Measurements from ENCODE around the gene CFAP251.
"Not testable (repeated sequence)": the region's sequence is repeated elsewhere in the genome, so short reads cannot be mapped to it uniquely, and the experiment has no call there.

Gene CFAP251

GRCh38 chr12:122028905-122029560, 110.6 kb downstream of the CFAP251 start:
- no peak for DNase-seq

DNA sequence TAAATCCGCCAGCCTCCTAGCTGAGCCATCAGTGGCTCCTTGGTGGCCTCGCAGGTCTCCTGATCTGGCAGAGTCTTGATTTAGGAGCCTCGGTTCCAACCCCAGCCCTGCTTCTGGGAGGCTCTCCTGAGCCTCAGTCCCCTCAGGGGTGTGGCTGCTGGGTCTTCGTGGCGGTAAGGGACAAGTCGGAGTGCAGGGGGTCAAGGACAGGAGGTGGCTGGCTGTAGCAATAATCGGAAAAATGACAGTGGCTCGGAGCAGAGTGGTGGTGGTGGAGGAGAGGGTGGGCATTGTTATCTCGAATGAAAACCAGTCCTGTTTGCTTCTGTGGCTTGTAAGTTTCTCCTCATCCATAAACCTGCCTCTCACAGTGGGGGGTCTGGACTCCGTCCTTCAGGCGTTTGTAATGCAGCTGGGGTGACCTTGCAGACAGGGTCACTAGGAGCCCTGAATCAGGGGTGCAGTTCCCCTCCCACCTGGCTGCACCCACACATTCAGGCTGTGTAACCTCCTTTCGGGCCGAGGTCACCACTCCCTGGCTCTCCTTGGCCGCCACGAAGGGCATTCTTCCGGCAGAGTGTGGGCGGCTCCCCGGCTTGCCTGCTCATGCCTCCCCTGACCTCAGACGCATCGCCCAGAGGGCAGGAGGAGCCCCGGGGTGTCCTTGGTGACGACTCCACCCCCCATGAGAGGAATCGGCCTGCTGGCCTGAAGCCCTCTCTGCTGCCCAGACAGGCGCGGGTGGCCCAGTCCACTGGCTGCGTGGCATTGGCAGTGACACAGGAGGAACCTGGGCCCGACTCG, 111.4 kb downstream of the CFAP251 start:
- no peak for DNase-seq

DNA sequence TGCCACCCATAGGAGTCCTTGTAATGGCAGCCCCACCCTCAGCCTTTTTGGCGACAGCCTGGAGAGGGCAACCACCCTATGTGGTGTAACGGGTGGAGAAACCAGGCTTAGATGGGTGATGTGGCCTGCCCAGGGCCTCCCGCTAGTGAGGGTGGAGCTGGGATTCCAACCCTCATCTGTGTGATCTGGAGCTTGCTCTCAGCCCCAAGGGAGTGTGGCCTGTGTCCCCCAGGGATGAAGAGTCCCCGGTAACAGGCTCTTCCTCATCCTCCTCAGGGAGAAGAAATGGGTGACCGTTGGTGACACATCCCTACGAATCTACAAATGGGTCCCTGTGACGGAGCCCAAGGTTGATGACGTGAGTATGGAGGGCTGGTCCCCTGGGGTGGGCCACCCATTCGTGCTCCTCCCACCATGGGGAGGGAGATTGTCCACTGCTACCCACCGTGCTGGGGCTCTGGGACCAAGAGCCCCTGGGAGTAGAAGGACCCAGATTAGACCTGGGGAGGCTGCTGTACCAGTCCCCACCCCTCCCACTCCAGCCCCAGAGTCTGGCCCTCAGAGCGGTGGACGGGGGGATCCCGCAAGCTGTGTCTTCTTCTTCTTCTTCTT, 112.1 kb downstream of the CFAP251 start:
- DNase-seq: no peak

DNA sequence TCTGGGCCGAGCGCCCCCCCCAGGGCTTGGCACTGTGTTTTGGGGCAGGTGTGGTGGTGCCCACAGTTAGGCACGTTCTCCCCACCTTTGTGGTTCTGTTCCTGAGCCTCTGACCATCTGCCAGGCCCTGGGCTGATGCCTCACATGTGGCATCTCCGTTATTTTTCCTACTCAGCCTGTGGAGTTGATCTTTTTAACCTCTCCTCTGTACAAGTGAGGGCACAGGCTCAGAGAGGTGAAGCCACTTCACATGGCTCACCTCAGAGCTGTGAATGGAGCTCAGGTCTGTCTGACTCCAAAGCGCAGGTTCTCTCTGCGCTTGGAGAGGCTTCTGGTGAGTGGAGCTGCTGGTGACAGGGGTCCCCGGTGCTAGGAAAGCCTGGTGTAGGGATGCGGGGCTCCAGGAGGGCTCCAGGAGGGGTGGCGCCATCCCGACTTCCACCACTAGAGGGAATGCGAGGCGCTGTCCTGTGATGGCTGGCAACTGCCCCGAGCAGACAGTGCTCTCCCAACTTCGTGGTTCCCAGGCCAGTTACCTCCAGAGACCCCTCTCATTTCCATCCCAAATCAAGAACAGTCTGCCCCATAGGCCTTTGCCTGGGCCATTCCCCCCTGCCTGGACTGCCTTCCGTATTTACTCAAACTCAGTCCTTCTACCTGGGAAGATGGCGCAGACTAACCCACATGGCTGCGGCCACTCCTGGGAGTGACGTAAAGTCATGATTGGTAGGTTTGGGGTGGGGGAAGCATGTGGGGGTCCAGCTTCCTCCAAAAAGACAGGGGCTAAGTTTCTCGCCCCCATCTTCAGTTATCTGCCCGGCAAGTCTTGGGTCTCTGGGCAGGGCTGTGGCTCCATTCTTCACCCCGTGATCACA, 113.2 kb downstream of the CFAP251 start:
- no peak for DNase-seq

- no peak for DNase-seq
Observed at GRCh38 chr12:122032580-122032979, 114.2 kb downstream of the CFAP251 start.

- no peak for DNase-seq
Observed at GRCh38 chr12:122035292-122035691, 116.9 kb downstream of the CFAP251 start.

- no peak for DNase-seq
Observed at GRCh38 chr12:122036153-122036552, 117.8 kb downstream of the CFAP251 start.

- no peak for DNase-seq
Observed at GRCh38 chr12:122040579-122041386, 122.4 kb downstream of the CFAP251 start.

GRCh38 chr12:122041458-122041857, 123.1 kb downstream of the CFAP251 start:
- DNase-seq: not testable (repeated sequence)

DNA sequence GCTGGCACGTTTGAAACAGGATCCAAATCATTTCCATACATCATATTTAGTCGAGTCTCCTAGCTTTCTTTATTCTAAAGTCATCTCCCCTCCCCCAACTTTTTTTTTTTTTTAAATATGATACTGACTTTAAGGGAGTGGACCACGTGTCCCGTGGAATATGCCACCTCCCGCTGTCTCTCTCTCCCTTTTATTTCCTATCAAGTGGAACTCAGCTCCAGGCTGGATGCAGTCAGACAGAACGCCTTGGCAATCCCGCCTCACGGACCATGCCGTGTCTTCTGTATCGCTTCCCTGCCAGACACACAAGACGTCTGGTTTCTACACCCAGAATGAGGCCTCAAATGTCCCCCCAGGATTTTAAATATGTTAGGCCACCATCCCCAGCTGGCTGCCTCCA, 124.5 kb downstream of the CFAP251 start:
- DNase-seq: no peak

- no peak for DNase-seq
Observed at GRCh38 chr12:122043476-122043875, 125.1 kb downstream of the CFAP251 start.

DNA sequence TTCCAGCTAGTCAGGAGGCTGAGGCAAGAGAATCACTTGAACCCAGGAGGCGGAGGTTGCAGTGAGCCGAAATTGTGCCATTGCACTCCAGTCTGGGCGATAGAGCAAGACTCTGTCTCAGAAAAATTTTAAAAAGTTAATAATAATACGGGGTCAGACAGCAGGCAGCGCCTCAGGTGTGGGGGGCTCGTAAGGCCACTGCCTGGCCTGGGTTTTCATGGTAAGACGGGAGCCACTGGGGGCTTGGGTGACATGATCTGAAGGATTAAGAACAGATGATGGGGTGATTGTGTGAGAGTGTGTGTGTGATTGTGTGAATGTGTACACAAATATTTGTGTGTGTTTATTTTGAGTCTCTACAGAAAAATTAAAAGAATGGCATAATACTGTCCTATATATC, 126.9 kb downstream of the CFAP251 start:
- DNase-seq: no peak

DNA sequence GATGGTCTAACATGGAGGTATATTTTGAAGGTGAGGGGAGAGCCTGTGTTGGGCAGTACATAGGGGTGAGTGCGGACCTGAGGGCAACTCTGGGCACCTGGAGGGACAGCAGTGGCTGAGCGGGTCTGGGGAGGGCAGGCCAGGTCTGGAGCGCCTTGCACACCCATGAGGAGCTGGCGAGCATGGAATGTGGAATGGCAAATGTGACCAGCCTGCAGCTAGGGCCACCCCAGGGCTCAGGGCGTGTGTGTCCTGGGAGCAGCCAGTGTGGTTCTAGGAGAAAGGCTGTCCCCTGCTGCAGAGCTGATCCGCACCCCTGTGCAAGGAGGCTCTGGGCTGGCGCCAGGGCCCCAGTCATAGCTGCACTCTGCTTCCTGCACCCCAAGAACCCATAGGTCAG, 127.8 kb downstream of the CFAP251 start:
- DNase-seq: no peak

DNA sequence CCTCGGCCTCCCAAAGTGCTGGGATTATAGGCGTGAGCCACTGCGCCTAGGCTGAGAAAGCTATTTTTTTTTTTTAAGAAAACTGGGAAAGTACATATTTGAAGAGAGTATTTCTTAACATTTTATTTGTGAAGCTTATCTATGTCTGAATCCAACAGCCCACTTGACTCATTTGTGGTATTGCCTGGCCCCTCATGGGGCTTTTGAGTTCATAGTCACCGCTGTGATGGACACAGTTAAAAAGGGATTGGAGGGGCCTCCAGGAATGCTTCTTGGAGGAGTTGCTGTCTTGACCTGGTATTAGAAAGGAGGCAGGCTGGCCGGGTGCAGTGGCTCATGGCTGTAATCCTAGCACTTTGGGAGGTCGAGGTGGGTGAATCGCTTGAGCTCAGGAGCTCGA, 129.8 kb downstream of the CFAP251 start:
- DNase-seq: no peak

DNA sequence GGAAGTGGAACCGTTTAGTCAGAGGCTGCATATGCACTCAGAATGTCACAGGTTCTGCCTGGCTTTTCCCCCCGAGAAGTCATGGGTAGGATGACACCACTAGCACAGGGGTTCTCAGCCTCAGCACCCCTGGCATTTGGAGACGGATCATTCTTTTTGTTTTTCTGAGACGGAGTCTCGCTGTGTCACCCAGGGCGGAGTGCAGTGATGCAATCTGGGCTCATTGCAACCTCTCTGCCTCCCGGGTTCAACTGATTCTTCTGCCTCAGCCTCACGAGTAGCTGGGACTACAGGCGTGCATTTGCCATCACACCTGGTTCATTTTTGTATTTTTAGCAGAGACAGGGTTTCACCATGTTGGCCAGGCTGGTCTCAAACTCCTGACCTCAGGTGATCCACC, 131.4 kb downstream of the CFAP251 start:
- DNase-seq: no peak

DNA sequence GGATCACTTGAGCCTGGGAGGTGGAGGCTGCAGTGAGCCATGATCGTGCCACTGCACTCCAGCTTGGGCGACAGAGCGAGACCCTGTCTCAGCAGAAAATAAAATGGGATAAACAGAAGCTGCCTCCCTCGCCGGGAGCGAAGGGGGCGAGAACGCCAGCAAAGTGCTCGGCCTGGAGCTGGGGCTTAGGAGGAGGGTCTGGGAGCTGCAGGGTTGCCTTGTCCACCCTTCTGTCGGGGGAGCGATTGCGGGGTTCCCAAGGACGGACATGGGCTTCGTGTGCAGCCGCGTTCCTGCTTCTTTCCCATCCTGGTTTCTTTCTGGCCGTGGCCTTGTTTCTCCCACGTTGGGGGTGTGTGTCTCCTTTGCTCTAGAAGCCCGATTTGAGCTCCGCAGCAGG, 132.3 kb downstream of the CFAP251 start:
- DNase-seq: no peak

DNA sequence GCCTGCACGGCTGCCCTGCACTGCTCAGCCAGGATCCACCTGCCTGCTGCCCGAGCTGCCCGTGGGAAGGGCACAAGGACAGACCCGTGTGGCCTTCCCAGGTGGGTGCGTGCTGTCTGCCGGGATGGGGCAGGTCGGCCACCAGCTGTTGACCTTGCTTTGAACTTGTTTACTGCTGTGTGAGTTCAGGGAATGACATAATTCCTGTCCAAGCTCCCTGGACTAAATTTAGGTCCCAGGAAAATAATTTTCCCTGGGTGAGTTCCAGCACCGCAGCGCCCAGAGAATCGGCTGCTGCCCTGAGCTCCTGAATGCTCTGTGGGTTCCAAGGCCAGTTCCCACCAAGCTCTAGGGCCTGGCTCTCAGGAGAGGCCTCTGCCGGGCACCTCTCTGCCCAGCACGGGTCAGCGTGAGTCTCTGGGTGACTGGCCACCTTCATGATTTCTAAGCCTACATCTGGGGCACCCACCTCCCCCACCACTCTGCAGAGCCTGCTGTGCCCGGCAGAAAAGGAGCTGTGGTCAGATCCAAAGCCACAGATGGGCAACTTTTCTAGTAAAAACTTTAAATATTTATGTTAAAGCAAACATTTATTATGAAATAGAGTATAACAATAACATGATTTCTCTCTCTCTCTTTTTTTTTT, 133.0 kb downstream of the CFAP251 start:
- no peak for DNase-seq

GRCh38 chr12:122052285-122052684, 133.9 kb downstream of the CFAP251 start:
- DNase-seq: no peak

Measured in NCI-H748 treated with DMSO at 0.1 percent for 48 hours (cell line).